Measurements from ENCODE around the gene PKNOX1. TPM values are rescaled to one million over a fixed set of nuclear protein-coding genes. Genes with fewer than 3 reads are reported as not detected.
"Not testable (repeated sequence)": the region's sequence is repeated elsewhere in the genome, so short reads cannot be mapped to it uniquely, and the experiment has no call there.

PKNOX1 gene, protein sequence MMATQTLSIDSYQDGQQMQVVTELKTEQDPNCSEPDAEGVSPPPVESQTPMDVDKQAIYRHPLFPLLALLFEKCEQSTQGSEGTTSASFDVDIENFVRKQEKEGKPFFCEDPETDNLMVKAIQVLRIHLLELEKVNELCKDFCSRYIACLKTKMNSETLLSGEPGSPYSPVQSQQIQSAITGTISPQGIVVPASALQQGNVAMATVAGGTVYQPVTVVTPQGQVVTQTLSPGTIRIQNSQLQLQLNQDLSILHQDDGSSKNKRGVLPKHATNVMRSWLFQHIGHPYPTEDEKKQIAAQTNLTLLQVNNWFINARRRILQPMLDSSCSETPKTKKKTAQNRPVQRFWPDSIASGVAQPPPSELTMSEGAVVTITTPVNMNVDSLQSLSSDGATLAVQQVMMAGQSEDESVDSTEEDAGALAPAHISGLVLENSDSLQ
- total RNA-seq, result 10 to 100 TPM in 2 of 4 donors, 1 to 10 TPM in 2; 4.9 to 13.8 (median 8.8) TPM

DNA sequence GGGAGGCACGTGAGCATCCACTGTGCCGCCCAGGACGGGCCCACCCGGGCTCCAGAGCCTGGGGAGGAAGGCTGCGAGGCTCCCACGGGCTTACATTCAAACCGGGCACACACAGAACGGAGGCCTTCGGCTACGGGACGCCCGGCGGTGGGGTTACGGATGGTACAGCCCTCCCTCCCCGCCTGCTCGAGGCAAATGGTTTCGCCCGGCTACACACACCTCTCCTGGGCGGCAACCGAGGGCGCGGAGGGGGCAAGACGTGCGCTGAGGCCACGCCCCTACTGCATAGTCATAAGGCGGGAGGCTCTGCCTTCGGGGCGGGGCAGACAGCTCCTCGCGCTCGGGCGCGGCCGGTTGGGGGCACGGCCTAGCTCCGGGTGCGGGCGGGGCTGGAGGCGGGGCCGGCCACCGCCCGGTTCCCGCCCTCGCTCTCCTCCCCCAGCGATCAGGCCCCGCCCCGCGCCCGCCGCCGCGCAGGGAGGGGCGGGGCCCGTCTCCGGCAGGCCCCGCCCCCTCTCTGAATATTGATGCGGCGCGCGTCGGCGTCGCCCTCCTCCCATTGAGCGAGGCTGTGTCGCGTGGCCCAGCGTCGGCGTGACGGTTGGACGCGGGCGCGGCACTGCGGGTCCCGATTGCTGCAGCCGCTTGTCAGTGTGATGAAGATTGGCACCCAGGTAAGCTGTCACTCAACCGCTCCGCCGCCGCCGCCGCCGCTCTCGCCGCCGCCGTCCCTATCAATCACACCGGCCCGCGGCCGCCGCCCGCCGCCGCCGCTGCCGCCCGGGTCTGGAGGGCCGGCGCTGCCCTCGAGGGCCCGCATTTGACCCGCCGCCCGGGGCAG lies at the start of gene PKNOX1:
PKNOX1 (plus strand) TSS at position 572 of the 841 bp plus-strand sequence. CDS start 29,820 bp downstream, outside the sequence.
- peak; percentile 98 to 100 for DNase-seq (ENCODE audit: low spot score in 2 of 2)
- H3K4me3 ChIP-seq (ENCODE audit: low read depth, poor library complexity, severe bottlenecking), result peak within 1 kb of the TSS; percentile 62
- 1% methylated on average over 30 of the region's 106 CpGs; no CpG with 5 or more reads in 1 of the 2 donors for WGBS, 2 donors
- intact Hi-C loops (cut with DNase I; ENCODE audit: low total_unique reads), result loop anchor here (10.0 kb wide), 1 partner anchor 791 kb away; no protein-coding TSS in a partner anchor
- no peak for TF ChIP-seq POLR2A (IDR thresholded peaks at IDR 0.05)
- TF ChIP-seq, protein P1, sequence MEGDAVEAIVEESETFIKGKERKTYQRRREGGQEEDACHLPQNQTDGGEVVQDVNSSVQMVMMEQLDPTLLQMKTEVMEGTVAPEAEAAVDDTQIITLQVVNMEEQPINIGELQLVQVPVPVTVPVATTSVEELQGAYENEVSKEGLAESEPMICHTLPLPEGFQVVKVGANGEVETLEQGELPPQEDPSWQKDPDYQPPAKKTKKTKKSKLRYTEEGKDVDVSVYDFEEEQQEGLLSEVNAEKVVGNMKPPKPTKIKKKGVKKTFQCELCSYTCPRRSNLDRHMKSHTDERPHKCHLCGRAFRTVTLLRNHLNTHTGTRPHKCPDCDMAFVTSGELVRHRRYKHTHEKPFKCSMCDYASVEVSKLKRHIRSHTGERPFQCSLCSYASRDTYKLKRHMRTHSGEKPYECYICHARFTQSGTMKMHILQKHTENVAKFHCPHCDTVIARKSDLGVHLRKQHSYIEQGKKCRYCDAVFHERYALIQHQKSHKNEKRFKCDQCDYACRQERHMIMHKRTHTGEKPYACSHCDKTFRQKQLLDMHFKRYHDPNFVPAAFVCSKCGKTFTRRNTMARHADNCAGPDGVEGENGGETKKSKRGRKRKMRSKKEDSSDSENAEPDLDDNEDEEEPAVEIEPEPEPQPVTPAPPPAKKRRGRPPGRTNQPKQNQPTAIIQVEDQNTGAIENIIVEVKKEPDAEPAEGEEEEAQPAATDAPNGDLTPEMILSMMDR (IDR thresholded peaks at IDR 0.05), result no peak

DNA sequence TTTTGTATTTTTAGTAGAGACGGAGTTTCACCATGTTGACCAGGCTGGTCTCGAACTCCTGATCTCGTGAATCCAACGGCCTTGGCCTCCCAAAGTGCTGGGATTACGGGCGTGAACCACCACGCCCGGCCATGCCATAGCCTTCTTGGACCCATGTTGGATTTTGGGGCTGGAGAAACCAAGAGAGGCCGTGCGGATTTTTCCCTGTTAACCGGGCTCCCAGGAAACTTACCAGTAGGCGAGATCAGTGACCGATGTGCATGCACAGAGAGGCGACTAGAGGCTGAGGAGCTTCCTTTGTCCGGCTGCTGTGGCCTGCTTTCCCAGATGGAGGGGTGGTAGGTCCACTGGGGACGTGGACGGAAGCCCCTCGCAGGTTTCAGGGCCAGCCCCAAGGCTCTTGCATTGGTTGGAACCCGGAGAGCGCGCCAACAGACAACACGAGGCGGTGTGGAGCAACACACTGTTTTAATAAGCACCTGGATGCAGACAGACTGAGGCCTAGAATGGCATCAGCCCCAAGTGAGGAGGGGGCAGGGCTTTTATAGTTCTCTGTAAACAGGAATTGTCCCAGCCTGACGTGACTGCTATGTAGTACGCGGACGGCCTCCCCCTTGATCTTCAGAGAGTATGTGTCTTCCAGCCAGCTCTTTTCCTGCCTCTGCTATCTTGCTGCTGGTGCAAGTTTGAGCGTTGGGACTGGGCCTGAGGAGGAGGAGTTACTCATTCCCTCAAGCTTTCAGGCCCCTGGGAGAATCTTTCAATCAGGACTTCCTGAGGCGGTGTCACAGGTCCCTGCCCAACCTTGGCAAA lies 49.0 kb upstream of the PKNOX1 start, which contains the start of gene ERVH48-1:
ERVH48-1 (minus strand) TSS at position 517 of the 813 bp plus-strand sequence. CDS start 6,624 bp downstream, outside the sequence.
- WGBS, 2 donors, result 85 to 89% methylated on average over 27 to 29 of the region's 29 CpGs
- no peak within 1 kb of the TSS for H3K4me3 ChIP-seq (ENCODE audit: low read depth, poor library complexity, severe bottlenecking)
- intact Hi-C loops (cut with DNase I; ENCODE audit: low total_unique reads), result no loop called here
- TF ChIP-seq POLR2A (IDR thresholded peaks at IDR 0.05), result no peak
- TF ChIP-seq, protein P1 (IDR thresholded peaks at IDR 0.05), result no peak
- no peak for DNase-seq (ENCODE audit: low spot score in 2 of 2)

DNA sequence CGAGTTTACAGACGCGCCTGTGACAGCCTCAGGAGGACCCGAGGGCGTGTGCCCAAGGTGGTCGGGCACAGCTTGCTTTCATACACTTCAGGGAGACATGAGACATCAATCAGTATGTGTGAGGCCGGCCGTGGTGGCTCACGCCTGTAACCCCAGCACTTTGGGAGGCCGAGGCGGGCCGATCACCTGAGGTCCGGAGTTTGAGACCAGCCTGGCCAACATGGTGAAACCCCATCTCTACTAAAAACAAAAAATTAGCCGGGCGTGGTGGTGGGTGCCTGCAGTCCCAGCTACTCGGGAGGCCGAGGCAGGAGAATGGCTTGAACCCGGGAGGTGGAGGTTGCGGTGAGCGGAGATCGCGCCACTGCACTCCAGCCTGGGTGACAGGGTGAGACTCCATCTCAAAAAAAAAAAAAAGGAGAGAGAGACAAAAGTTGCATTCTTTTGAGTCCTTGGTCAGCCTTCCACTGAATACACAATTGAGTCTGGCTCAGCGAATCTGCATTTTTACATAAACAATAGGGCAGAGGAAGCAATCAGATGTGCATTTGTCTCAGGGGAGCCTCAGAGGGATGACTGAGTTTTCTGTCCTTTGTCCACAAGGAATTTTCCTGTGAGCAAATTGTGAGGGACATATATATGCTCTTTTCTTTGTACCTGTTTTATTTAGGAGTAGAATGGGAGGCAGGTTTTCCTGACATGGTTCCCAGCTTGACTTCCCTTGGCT lies 46.7 kb upstream of the PKNOX1 start:
- H3K4me3 ChIP-seq (ENCODE audit: low read depth, poor library complexity, severe bottlenecking); intact Hi-C loops (cut with DNase I; ENCODE audit: low total_unique reads); DNase-seq (ENCODE audit: low spot score in 2 of 2): not testable (repeated sequence)
- 91 to 94% methylated on average over 23 of the region's 23 CpGs for WGBS, 2 donors

DNA sequence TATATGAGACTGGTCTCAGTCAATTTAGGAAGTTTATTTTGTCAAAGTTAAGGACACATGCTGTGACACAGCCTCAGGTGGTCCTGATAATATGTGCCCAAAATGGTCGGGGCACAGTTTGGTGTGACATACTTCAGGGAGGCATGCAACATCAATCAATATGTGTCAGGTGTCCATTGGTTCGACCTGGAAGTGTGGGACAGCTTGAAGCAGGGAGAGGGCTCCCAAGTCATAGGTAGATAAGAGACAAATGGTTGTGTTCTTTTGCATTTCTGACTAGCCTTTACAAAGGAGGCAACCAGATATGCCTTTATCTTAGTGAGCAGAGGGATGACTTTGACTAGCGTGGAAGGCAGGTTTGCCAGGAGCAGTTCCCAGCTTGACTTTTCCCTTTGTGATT lies 44.4 kb upstream of the PKNOX1 start:
- DNase-seq (ENCODE audit: low spot score in 2 of 2), result no peak
- H3K4me3 ChIP-seq (ENCODE audit: low read depth, poor library complexity, severe bottlenecking), result no peak overlapping the region
- TF ChIP-seq POLR2A (IDR thresholded peaks at IDR 0.05), result no peak
- TF ChIP-seq, protein P1 (IDR thresholded peaks at IDR 0.05), result no peak
- 70 to 73% methylated on average over 3 of the region's 3 CpGs for WGBS, 2 donors
- intact Hi-C loops (cut with DNase I; ENCODE audit: low total_unique reads), result no loop called here

DNA sequence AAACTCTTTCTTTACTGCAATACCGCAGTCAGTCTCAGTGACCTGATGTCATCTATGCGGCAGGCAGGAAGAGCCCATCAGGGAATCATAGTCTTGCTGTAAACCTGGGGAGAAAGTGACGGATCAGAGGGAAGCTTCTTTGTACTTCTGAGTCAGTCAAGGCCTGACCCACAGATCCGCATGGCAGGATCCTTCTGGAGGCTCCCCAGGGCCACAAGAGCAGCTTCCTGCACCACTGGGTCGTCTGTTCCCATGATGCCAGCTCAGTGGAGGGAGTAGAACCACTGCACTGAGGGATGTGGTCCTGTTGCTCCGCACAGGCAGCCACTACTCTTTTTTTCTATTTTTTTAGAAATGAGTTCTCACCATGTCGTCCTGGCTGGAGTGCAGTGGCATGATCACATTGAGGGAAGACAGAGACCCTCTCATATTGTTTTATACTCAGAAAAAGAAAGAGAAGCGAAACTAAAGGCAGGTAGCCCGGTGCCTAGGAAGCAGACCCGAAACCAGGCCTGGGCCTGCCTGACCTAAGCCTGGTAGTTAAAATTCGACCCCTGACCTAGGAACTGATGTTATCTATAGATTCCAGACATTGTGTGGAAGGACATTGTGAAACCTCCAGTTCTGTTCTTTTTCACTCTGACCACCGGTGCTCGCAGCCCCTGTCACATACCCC lies 42.7 kb upstream of the PKNOX1 start:
- no peak overlapping the region for H3K4me3 ChIP-seq (ENCODE audit: low read depth, poor library complexity, severe bottlenecking)
- no peak for TF ChIP-seq POLR2A (IDR thresholded peaks at IDR 0.05)
- TF ChIP-seq, protein P1 (IDR thresholded peaks at IDR 0.05), result no peak
- intact Hi-C loops (cut with DNase I; ENCODE audit: low total_unique reads), result no loop called here
- no peak for DNase-seq (ENCODE audit: low spot score in 2 of 2)
- WGBS, 2 donors, result 93% methylated on average over 13 of the region's 13 CpGs

DNA sequence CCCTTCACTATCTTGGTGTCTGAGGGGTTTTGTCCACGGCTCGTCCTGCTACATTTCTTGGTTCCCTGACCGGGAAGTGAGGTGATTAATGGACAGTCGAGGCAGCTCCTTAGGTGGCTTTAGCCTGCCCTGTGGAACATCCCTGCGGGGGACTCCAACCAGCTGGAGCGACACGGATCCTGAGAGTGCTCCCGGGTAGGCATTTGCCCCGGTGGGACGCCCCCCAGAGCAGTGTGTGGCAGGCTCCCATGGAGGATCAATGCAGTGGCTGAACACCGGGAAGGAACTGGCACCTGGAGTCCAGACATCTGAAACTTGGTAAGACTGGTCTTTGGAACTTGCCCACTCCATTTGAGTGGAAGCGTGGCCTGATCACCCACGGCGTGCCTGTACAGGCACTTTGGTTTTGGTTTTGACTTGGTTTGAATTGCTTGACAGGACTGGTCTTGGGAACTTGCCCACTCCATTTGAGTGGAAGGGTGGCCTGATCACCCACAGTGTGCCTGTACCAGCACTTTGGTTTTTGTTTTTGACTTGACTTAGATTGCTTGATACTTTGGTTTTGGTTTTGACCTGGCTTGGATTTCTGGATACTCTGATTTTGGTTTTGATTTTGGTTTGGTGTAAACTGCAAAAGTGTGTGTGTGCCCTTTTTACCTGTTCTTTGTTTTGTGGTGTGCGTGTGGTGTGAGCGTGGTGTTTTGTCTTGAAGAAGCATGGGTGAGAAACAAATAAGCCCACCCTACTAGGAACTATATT lies 41.8 kb upstream of the PKNOX1 start:
- intact Hi-C loops (cut with DNase I; ENCODE audit: low total_unique reads), result not testable (repeated sequence)
- WGBS, 2 donors, result 82 to 87% methylated on average over 16 of the region's 16 CpGs

DNA sequence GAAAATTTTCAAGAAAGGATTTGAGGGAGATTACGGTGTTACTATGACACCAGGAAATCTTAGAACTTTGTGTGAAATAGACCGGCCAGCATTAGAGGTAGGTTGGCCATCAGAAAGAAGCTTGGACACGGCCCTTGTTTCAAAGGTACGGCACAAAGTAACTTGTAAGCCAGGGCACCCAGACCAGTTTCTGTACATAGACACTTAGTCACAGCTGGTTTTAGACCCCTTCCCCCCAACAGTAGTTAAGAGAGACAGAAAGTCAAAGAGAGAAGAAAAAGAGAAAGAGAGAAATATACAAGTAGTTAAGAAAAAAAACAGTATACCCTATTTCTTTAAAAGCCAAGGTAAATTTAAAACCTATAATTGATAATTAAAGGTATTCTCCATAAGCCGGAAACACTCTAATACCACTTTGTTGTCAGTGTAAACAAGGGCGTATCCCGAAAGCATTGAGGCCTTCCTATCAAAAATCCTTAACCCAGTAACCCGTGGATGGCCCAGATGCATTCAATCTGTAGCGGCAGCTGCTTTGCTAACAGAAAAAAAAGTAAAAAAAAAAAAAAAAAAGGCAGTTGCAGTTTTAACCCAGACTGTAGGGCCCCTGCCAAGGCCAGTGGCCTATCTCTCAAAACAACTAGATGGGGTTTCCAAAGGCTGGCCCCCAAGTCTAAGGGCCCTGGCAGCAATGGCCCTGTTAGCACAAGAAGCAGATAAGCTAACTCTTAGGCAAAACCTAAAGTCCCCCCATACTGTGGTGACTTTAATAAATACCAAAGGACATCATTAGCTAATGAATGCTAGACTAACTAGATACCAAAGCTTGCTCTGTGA lies 41.0 kb upstream of the PKNOX1 start:
- intact Hi-C loops (cut with DNase I; ENCODE audit: low total_unique reads), result not testable (repeated sequence)

More for the DNA sequence above, 41.8 kb upstream of the PKNOX1 start:
- DNase-seq (ENCODE audit: low spot score in 2 of 2); H3K4me3 ChIP-seq (ENCODE audit: low read depth, poor library complexity, severe bottlenecking): not testable (repeated sequence)

More for the DNA sequence above, 41.0 kb upstream of the PKNOX1 start:
- DNase-seq (ENCODE audit: low spot score in 2 of 2); H3K4me3 ChIP-seq (ENCODE audit: low read depth, poor library complexity, severe bottlenecking): not testable (repeated sequence)
- 59 to 62% methylated on average over 9 of the region's 9 CpGs for WGBS, 2 donors
